HG02943 (cell line): ENCODE results near the gene PCDHGA8.
"Not testable (repeated sequence)": the region's sequence is repeated elsewhere in the genome, so short reads cannot be mapped to it uniquely, and the experiment has no call there.

ENCODE experiments used
- ATAC-seq: cut with Tn5 transposase; IDR thresholded peaks from one replicate; pipeline ENCODE4 v1.9.1; 2021; ENCODE audit warnings: mild to moderate bottlenecking, low read depth, moderate library complexity; ENCODE audit not compliant: unreplicated experiment

Gene PCDHGA8

DNA sequence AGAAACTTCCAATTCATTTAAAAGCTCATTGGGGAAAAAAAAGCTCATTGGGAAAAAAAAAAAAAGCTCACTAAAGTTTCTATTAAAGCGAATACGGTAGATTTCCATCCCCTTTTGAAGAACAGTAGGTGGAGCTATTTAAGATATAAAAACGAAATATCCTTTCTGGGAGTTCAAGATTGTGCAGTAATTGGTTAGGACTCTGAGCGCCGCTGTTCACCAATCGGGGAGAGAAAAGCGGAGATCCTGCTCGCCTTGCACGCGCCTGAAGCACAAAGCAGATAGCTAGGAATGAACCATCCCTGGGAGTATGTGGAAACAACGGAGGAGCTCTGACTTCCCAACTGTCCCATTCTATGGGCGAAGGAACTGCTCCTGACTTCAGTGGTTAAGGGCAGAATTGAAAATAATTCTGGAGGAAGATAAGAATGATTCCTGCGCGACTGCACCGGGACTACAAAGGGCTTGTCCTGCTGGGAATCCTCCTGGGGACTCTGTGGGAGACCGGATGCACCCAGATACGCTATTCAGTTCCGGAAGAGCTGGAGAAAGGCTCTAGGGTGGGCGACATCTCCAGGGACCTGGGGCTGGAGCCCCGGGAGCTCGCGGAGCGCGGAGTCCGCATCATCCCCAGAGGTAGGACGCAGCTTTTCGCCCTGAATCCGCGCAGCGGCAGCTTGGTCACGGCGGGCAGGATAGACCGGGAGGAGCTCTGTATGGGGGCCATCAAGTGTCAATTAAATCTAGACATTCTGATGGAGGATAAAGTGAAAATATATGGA lies 38.1 kb downstream of the PCDHGA8 start, which contains the start of gene PCDHGA12:
Gene PCDHGA12, plus strand, starts transcription at position 176 of the 782 bp plus-strand sequence. Its CDS starts 253 bp downstream, at position 429.
- peak; percentile 66 for ATAC-seq

DNA sequence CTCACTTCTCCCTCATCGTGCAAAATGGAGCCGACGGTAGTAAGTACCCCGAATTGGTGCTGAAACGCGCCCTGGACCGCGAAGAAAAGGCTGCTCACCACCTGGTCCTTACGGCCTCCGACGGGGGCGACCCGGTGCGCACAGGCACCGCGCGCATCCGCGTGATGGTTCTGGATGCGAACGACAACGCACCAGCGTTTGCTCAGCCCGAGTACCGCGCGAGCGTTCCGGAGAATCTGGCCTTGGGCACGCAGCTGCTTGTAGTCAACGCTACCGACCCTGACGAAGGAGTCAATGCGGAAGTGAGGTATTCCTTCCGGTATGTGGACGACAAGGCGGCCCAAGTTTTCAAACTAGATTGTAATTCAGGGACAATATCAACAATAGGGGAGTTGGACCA lies 38.9 kb downstream of the PCDHGA8 start:
- peak; percentile 42 for ATAC-seq

DNA sequence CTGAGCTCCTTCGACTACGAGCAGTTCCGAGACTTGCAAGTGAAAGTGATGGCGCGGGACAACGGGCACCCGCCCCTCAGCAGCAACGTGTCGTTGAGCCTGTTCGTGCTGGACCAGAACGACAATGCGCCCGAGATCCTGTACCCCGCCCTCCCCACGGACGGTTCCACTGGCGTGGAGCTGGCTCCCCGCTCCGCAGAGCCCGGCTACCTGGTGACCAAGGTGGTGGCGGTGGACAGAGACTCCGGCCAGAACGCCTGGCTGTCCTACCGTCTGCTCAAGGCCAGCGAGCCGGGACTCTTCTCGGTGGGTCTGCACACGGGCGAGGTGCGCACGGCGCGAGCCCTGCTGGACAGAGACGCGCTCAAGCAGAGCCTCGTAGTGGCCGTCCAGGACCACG lies 39.9 kb downstream of the PCDHGA8 start:
- not testable (repeated sequence) for ATAC-seq

DNA sequence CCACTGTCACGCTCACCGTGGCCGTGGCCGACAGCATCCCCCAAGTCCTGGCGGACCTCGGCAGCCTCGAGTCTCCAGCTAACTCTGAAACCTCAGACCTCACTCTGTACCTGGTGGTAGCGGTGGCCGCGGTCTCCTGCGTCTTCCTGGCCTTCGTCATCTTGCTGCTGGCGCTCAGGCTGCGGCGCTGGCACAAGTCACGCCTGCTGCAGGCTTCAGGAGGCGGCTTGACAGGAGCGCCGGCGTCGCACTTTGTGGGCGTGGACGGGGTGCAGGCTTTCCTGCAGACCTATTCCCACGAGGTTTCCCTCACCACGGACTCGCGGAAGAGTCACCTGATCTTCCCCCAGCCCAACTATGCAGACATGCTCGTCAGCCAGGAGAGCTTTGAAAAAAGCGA lies 40.3 kb downstream of the PCDHGA8 start:
- ATAC-seq: not testable (repeated sequence)

DNA sequence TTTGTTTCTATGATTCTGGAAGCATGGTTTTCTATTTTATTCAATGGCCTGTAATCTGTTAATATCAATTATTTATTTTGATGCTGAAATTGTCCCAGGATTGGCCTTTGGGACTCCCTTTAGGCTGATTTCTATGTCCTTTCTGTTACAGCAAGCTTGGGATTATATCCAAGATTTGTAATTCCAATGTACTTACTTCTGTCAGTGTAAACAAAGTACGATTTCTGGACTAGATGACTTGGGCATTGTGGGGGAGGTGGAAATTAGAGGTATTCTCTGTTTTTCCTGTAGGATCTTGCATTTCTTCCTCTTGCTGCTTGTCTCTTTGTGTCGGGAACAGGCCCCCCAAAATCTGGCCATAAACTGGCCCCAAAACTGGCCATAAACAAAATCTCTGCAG lies 41.6 kb downstream of the PCDHGA8 start:
- ATAC-seq: no peak

DNA sequence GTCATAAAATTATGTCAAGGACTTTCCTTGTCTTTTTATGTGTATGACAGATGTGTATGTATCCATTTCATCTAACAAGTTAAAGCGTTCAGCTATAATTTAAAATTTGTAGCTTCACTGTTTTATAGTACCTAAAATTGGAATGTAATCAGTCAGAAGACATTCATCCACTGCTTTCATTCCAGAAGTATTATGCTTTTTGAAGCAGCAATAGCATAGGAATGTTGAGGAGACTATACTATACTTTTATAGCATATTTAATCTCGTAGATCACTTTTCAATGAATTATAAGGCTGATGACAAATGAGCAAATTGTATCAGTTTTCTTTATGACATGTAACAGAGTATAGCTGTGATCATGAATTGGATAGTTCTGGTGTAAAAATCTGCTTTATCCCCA lies 44.8 kb downstream of the PCDHGA8 start:
- ATAC-seq: no peak

DNA sequence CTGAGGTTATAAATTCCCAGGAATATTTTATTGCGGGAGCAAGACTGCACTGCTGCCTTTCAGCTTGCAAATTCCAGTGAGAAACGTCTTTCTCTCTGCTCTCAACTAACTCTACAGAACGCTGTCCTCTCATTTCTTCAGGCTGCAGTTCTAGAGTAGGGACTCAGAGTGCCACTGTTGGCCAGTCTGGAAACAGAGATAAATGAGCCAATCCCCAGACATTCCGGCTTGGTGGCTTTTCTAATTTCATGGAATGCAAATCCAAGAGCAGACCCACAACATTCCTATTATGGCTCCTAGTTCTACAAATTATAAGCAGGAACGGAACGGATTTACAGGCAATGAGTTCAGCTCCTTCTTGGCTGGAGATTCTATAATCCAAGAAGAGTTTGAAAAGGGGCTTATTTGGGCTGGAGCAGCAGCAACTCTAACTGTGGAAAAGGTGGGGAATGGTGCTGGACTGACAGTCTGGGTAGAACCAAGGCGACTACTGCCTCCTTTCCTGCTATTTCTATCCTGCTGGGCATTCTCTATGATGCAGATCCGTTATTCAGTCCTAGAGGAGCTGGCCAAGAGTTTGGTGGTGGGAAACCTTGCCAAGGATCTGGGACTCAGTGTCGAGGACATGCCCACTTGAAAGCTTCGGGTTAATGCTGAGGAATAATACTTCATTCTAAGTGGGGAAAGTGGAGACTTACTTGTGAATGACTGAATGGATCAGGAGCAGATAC lies 47.1 kb downstream of the PCDHGA8 start:
- no peak for ATAC-seq

DNA sequence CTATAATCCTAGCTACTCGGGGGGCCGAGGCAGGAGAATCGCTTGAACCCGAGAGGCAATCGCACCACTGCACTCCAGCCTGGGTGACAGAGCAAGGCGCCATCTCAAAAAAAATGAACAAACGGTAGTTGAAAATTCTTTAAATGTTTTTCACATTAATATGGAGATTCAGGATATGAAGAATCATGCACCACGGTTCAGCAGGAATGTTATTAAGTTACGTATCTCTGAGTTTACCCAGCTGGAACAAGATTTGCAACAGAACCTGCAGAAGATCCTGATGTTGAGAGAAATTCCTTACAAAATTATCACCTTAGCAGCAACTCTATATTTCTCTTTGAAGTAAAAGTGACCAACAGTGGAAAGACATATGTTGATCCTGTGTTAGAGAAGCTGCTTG lies 47.9 kb downstream of the PCDHGA8 start:
- ATAC-seq: no peak

DNA sequence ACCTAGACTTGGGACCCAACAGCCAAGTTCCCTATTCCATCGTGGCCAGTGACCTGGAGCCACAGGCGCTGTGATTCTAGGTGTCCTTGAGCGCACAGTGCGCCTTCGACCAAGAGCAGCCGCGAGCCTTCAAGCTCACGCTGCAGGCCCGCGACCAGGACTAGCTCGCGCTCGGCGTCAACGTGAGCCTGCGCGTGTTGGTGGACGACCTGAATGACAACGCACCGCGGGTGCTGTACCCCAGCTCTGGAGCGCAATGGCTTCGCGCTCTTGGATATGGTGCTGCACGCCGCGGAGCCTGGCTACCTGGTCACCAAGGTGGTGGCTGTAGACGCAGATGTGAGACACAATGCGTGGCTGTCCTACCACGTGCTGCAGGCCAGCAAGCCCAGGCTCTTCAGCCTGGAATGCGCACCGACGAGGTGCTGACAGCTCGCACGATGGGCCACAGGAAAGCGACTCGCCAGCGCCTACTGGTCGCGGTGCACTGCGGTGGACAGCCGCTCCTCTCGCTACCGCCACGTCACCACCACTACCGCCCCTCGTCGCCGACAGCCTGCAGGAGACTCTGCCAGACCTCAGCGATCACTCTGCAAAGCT lies 49.2 kb downstream of the PCDHGA8 start:
- no peak for ATAC-seq
